Activated T-cell treated with anti-CD3 and anti-CD28 coated beads for 24 hours (primary cell): Measurements from ENCODE around the gene CTPS2.
"Not testable (repeated sequence)": the region's sequence is repeated elsewhere in the genome, so short reads cannot be mapped to it uniquely, and the experiment has no call there.

Source experiments
- DNase-seq: peaks from one replicate; pipeline ENCODE4 v3.0.0-alpha.2; 2020; ENCODE audit warnings: low read depth

CTPS2 gene, protein sequence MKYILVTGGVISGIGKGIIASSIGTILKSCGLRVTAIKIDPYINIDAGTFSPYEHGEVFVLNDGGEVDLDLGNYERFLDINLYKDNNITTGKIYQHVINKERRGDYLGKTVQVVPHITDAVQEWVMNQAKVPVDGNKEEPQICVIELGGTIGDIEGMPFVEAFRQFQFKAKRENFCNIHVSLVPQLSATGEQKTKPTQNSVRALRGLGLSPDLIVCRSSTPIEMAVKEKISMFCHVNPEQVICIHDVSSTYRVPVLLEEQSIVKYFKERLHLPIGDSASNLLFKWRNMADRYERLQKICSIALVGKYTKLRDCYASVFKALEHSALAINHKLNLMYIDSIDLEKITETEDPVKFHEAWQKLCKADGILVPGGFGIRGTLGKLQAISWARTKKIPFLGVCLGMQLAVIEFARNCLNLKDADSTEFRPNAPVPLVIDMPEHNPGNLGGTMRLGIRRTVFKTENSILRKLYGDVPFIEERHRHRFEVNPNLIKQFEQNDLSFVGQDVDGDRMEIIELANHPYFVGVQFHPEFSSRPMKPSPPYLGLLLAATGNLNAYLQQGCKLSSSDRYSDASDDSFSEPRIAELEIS

DNA sequence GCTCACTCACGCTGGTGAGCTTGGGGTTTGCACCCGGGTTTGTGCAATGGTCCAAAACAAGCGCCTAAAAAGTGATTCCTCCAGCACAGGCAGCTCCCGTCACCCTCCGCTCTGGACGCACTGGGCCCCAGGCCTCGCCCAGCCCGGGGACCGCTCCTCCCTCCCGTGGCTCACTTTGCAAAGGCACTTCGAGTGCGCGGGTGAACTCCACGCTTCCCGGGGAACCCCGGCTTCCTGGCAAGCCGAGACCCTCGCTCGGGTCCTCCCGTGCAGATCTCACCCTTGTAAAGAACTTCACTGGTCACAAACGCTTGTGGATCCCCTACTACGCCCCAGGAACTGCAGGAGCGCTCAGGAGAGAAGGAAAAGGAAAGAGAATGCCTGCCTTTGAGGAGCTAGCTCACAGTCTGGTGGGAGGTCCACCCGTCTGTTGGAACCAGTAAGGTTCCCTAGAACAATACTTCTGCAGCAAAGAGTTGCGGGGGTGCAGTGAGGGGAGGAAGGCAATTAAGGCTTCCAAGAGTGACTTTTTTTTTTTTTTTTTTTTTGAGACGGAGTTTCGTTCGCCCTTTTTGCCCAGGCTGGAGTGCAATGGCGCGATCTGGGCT, at the start of gene CTPS2:
TSS of gene CTPS2 (minus strand) at position 122 of the 608 bp plus-strand sequence. CDS start 9,767 bp downstream, outside the sequence.
- DNase-seq = peak; percentile 23

DNA sequence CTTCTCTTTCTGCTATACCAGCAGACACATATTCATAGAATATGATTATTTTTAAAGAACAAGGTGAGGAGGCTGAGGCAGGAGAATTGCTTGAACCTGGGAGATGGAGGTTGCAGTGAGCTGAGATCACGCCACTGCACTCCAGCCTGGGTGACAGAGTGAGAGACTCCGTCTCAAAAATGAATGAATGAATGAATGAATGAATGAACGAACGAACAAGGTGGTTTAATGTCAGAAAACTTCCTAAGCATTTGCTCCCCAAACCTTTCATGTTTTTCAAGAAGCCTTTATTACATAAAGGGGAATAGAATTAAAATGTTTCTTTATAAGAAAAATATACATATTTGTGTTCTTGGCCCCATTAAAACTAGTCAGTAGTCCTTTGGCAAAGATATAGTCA, 49.0 kb upstream of the CTPS2 start:
- not testable (repeated sequence) for DNase-seq

DNA sequence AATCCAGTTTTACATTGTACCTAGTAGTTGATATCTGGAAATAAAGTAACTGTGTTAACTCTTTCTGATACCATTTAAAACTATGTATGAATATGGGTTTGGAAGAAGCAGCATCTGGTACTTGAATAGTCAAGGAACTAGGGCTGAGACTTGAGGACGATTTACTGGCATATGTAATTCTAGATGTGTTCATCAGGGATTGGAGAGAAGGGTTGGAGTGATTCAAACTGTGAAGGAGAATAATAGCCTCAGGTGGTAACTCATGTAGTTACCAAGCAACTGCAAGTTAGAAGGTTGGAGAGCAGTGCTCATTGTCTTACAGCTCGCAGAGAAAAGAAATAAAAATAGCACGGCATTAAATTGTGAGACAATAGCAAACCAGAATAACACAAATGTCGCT, 44.3 kb upstream of the CTPS2 start:
- no peak for DNase-seq

DNA sequence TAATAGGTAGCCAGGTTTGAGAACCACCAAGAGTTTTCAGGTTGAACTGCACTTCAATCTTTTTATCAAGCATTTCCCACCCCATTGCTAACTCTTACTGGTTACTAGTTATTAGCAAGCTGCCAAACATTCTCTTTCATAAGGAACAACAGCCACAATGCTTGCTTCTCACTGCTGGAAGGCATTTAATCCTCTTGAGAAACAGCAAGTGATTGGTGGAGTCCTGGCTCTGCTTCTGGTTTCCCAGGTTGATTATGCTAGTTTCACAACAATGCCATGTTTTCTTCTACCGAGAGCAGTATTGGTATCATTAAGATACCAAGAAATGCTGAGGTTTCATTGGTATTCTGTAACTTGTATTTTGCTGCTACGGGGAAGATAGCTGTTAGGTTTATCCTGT, 41.5 kb upstream of the CTPS2 start:
- DNase-seq = no peak

DNA sequence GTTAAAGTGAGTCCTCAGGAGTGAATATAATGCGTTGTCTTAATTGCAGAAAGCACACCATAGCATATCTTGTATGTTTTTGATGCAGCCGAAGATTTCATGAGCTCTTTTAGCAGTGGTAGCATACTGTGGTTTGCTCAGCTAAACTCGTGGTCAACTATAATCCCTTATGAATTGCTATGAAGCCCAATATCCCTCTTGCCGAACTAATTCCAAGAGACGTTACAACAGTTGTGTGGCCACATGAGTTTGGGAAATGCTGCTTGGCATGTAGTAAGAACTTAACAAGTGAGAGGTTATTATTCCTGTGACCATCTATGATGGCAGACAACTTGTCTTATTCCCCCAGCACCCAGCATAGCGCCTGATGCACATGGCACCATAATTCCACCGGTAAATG, 37.7 kb upstream of the CTPS2 start:
- no peak for DNase-seq

DNA sequence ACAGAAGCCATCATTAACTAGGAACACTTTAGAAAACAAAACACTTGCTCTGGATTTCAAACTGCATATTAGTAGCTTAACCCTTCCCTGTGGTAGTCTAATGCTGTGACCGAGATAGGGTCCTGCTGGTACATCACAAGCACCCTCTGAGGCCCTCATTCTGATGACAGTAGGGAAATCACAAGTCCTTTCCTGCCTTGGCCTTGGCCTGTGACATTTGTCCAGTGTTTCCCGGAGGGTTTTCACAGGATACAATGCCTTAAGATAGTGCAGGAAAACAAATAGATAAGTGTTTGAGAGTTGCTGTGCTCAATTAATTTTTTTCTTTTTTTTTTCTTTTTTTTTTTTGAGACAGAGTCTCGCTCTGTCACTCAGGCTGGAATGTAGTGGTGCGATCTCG, 36.0 kb upstream of the CTPS2 start:
- no peak for DNase-seq

DNA sequence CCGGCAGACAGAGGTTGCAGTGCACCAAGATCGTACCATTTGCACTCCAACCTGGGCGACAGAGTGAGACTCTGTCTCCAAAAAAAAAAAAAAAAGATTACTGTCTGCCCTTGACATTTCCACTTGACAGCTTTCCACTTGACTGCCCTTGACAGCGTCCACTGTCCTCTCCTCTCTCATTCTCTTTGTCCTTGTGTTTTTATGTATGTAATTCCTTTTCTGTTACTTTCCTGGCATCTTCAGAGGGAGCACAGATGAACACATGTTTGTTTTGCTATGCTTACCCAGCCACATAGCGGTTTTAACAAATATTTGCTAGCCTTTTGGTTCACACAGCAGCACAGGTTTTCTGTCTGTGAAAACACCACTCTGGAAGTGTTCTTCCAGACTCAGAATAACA, 33.2 kb upstream of the CTPS2 start:
- no peak for DNase-seq

DNA sequence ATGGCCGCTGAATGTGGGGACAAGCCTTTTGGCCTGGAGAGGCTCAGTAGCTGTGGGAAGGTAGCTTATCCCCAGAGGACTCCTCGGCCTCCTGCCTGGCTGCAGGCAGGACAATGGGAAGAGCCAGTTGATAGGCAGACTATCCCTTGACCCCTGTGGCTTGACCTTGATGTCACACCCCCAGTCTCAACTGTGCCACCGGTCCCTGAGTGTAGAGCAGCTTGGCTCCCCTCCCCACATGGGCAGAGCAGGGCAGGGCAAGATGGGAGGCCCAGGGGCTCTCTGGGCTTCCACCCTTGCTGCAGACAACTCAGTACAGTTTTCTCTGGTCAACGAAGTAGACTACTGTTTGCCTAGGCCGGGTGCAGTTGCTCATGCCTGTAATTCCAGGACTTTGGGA, 32.6 kb upstream of the CTPS2 start:
- no peak for DNase-seq

DNA sequence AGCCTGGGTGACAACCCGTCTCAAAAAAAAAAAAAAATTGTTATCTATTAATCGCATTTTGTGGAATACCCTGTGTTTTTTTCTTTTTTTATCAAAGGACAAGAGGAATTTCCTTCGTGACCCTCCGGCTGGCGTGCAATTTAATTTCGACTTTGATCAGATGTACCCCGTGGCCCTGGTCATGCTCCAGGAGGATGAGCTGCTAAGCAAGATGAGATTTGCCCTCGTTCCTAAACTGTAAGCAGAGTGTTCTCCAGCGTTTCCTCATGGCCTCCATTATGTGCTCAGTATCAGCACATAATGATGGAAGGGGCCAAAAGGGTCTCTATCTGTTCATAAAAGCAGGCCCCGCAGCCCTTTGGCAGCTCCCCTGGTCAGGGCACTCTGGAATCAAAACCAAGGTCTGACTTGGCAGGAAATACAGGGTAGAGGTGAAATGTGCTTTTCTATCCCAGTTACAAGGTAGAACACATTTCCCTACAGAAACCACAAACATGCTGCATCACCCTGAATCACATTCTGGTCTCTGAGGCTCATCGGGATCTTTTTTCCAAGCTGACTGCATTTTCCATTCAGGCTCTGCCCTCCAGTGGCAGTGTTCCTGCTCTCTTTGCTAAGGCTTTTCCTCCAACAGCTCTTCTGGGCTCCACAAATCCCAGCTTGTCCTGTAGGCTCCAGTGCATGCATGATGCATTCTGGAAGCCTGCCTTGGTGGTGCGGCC, 31.3 kb upstream of the CTPS2 start:
- DNase-seq = no peak

DNA sequence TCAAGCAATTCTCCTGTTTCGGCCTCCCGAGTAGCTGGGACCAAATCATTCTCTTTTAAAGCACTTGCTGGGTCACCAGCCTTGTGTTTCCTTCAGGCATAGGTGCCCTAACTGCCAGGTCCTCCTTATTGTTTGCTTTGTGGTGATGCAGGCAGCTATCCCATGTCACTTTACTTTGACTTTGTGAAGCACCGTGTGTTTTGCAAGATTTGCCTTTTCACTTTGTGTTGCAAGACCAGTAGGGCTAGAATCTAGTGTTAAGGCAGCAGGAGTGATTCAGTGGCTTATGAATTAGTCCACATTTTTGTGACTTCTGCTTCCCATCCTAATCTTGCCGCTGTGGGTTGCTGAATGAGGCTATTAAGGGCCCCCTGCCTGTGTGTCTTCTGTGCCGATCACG, 27.1 kb upstream of the CTPS2 start:
- no peak for DNase-seq

DNA sequence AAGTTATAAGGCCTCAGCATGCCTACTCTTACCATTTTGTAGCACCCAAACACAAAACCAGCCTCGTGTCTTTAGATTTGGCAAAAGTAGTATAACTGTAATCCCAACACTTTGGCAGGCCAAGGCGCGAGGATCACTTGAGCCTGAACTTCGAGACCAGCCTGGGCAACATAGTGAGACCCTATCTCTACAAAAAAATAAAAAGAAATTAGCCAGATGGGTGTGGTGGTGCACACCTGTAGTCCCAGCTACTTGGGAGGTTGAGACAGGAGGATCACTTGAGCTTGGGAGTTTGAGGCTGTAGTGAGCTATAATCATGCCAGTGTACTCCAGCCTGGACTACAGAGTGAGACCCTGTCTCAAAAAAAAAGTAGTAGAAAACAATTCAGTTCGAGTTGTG, 24.6 kb upstream of the CTPS2 start:
- DNase-seq = no peak

DNA sequence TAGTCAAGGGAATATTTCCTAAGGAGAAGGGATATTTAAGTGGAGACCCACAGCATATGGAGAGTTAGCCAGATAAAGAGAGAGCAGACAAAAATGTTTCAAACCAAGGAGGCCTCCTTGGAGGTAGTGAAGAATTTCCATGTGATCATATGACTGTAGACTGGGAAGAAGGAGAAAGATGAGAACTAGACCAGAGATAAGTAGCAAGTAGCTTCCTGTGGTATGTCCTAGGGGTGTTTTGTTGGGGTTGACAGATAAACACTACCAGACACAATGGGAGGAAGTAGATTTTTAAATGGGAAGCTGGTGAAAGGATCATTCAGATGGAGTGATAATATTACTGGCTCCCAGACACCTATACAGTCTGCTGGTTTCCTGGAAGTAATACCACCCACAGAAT, 20.5 kb upstream of the CTPS2 start:
- DNase-seq = no peak

DNA sequence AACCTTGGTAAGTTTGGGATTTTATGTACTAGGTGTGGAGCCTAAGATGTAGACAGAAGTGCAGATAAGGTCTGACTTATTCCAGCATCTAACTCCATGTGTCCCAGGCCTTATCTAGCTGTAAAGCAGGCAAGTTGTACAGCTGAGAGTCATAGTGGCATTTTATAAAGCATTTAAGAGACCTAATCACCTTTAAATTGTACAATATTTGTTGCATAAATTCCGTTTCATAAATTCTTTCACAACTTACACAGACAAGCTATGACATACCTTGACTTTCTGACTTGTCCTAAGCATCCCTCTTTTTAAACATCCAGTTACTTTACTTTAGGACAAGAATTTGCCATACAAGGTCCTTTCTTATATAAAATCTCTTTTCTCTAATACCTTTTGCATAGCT, 18.0 kb upstream of the CTPS2 start:
- DNase-seq = no peak

DNA sequence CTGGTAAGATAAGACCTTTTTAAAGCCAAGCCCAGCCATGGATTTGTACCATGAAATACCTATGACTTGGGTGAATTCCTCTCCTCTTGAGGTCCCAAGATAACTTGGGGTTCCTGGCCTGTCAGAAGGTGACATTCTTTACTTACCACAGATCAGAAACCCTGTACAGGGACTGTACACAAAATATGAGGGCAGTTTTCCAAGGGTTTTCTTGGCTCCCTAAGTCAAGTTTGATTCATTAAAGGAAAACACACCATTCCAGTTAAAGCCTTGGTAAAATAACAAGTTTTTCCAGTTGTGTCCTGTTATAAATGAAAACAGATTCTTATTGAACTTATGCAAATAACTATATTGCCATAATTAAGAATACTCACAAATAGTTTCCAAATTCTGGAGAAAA, 15.2 kb upstream of the CTPS2 start:
- no peak for DNase-seq

DNA sequence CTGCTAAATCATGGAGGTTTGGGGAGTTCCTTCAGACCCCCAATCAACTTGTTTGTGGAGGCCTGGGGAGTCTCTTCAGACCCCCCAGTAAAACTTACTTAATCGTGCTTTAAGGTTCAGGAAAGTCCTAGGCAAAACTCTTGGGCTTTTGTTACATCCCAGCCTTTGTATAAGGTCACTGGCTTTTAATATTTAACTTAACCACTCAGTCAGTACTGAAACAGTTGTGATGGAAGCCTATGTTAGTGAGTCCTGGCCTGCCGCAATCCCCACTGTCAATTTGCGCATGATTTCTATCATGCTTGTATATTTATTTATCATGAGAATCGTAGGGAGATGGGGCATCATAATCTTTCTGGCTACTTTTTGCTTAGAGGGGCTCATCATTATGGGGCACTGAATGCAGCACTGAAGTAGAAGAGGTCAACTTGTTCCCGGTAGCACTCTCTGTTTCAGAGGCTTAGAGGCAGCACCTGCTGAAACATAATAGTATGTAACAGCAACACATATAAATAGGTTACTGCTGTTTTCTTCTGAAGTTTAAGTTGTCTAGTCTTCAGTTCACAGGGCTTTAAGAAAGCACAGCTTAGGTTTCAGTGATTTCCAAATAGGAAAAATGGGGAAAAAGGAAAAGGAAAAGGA, 14.0 kb upstream of the CTPS2 start:
- DNase-seq = not testable (repeated sequence)

DNA sequence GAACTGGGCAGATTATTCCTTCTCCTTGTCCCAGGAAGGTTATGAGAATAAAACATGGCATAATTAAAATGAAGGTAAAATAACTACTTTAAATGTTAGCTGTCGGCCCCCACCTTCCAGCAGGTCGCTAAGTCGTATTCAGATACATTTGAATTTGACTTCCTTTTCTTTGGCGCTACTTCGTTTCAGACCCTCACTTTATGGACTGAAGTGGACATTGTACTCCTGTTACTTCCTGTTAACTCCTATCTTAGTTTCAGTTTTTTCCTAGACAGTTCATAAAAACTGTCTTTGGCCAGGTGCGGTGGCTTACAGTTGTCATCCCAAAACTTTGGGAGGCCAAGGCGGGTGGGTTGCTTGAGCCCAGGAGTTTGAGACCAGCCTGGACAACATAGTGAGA, 12.6 kb upstream of the CTPS2 start:
- no peak for DNase-seq

DNA sequence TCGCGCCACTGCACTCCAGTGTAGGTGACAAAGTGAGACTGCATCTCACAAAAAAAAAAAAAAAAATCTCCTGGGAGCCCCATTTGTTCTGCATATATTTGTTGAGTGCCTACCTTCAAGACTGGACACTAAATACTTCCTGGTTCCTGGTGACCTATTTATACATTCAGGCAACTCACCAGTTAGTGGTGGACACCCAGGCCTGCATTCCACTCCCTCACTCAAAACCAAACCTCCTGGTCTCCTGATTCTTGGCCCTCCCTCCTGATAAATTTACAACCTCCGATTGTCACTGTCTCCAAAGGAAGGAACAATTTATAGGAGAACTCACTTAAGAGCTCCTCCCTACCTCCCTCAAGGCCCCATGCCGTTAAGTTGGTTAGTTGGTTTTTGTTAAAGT, 10.0 kb upstream of the CTPS2 start:
- no peak for DNase-seq

DNA sequence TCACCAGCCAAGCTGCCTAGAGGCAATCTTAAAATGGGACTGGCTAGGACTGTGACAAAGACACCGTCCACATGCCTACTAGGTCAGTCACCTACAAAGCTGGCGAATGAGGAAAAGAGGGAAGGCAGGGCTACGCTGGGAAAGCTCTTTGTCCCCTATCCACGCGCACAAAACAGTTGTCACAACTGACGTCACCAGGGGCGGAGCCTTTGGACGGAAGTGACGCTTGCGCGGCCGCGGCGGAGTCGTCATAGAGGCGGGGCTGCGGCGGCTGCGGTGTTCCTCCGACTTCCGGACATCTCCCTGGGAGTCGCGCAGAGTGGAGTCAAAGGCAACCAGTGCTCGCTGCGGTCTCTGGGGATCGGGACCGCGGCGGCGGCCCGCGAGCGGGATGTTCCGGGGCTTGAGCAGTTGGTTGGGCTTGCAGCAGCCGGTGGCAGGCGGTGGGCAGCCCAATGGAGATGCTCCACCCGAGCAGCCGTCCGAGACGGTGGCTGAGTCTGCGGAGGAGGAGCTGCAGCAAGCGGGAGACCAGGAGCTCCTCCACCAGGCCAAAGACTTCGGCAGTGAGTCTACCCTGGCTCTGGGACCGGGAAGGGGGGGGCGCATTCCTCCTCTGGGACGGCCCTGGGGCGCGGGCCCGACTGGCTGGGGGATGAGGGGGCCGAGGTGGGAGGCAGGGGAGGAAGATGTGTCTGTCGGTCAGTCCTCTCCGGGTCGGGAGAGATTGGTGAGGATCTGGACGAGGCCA, 7.0 kb upstream of the CTPS2 start, which contains the start of gene SYAP1:
TSS of gene SYAP1 (plus strand) at position 279 of the 751 bp plus-strand sequence. CDS start at position 392, 113 bp downstream.
- DNase-seq = peak; percentile 87

DNA sequence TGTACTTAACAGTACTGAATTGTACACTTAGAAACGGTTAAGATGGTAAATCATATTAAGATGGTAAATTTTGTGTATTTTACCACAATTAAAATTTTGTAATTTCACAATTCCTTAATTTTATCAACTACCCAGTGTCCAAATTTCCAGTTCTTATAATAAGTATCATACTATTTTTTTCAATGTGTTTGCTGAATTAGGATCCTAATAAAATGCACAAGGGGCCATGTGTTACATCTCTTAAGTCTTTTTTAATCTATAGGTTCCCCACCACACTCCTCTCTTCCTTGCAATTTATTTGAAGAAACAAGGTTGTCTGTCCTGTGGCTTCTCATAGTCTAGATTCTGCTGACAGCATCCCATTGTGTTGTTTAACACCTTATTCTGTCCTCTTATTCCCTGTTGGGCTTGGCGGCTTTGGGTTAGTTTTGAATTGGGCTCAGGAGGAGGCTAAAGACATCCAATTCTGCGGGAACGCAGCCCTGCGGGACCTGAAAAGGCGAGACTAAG, 6.4 kb upstream of the CTPS2 start:
- no peak for DNase-seq

DNA sequence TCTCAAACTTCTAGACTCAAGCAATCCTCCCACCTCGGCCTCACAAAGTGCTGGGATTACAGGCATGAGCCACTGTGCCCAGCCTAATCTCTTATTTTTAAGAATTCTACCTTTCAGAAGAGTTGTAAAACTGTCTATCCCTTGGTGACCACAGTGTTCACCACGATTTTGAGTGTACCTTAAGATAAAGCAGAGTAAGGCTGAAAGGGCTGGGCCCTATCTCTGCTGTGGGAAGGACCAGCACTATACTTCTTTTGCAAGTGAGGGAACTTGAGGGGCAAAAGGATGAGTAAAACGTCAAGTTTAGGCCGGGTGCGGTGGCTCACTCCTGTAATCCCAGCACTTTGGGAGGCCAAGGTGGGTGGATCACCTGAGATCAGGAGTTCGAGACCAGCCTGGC, 4.0 kb upstream of the CTPS2 start:
- DNase-seq = not testable (repeated sequence)

DNA sequence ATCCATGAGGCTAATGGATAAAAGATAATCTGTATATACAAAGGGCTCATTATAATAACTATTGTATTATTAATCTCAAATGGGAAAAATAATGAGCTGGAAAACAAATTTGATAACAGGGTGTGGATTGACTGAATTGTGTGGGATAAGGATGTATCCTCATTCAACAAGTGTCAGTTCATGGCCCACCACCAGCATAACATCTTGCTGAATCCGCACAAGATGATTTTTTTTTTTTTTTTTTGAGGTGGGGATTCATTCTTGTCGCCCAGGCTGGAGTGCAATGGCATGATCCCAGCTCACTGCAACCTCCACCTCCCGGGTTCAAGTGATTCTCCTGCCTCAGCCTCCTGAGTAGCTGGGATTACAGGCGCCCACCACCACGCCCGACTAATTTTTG, 3.2 kb upstream of the CTPS2 start:
- DNase-seq = not testable (repeated sequence)
